Measurements from ENCODE around the gene SPIC.

- no peak for TF ChIP-seq ZZZ3 (CRISPR knock-in tag; IDR thresholded peaks at IDR 0.05; ENCODE audit: borderline replicate concordance)
- TF ChIP-seq, protein P1, sequence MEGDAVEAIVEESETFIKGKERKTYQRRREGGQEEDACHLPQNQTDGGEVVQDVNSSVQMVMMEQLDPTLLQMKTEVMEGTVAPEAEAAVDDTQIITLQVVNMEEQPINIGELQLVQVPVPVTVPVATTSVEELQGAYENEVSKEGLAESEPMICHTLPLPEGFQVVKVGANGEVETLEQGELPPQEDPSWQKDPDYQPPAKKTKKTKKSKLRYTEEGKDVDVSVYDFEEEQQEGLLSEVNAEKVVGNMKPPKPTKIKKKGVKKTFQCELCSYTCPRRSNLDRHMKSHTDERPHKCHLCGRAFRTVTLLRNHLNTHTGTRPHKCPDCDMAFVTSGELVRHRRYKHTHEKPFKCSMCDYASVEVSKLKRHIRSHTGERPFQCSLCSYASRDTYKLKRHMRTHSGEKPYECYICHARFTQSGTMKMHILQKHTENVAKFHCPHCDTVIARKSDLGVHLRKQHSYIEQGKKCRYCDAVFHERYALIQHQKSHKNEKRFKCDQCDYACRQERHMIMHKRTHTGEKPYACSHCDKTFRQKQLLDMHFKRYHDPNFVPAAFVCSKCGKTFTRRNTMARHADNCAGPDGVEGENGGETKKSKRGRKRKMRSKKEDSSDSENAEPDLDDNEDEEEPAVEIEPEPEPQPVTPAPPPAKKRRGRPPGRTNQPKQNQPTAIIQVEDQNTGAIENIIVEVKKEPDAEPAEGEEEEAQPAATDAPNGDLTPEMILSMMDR (CRISPR knock-in tag; IDR thresholded peaks at IDR 0.05) = no peak
- TF ChIP-seq ZNF260 (CRISPR knock-in tag; IDR thresholded peaks at IDR 0.05; ENCODE audit: borderline replicate concordance, low read depth) = no peak
- TF ChIP-seq, protein P2, sequence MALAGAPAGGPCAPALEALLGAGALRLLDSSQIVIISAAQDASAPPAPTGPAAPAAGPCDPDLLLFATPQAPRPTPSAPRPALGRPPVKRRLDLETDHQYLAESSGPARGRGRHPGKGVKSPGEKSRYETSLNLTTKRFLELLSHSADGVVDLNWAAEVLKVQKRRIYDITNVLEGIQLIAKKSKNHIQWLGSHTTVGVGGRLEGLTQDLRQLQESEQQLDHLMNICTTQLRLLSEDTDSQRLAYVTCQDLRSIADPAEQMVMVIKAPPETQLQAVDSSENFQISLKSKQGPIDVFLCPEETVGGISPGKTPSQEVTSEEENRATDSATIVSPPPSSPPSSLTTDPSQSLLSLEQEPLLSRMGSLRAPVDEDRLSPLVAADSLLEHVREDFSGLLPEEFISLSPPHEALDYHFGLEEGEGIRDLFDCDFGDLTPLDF (CRISPR knock-in tag; IDR thresholded peaks at IDR 0.05) = no peak
- TF ChIP-seq, protein P3, sequence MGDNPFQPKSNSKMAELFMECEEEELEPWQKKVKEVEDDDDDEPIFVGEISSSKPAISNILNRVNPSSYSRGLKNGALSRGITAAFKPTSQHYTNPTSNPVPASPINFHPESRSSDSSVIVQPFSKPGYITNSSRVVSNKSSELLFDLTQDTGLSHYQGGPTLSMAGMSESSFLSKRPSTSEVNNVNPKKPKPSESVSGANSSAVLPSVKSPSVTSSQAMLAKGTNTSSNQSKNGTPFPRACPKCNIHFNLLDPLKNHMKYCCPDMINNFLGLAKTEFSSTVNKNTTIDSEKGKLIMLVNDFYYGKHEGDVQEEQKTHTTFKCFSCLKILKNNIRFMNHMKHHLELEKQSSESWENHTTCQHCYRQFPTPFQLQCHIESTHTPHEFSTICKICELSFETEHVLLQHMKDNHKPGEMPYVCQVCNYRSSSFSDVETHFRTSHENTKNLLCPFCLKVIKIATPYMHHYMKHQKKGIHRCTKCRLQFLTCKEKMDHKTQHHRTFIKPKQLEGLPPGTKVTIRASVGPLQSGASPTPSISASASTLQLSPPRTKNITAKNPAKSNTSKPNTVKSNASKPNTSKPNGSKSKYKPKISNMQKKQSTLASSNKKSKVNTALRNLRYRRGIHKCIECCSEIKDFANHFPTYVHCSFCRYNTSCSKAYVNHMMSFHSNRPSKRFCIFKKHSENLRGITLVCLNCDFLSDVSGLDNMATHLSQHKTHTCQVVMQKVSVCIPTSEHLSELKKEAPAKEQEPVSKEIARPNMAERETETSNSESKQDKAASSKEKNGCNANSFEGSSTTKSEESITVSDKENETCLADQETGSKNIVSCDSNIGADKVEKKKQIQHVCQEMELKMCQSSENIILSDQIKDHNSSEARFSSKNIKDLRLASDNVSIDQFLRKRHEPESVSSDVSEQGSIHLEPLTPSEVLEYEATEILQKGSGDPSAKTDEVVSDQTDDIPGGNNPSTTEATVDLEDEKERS (CRISPR knock-in tag; IDR thresholded peaks at IDR 0.05) = no peak
- TF ChIP-seq ZBTB21 (CRISPR knock-in tag; IDR thresholded peaks at IDR 0.05) = no peak
- TF ChIP-seq NCOA1 (CRISPR knock-in tag; IDR thresholded peaks at IDR 0.05) = no peak
- no peak for TF ChIP-seq THAP7 (CRISPR knock-in tag; IDR thresholded peaks at IDR 0.05)
- no peak for TF ChIP-seq SMARCE1 (IDR thresholded peaks at IDR 0.05; ENCODE audit: borderline replicate concordance)
- TF ChIP-seq HNRNPH1 (optimal IDR thresholded peaks at IDR 0.05; ENCODE audit: low read depth, low read length) = no peak
- TF ChIP-seq AGO1 (IDR thresholded peaks at IDR 0.05; ENCODE audit: low read depth, low read length, poor library complexity, severe bottlenecking) = no peak
- no peak for TF ChIP-seq HMG20B (CRISPR knock-in tag; conservative IDR thresholded peaks at IDR 0.05)
These were observed 46.0 kb downstream of the SPIC start for GRCh38 chr12:101521136-101521535.

Measured in HepG2 (cell line).